Uterus (tissue), 4 donors: Measurements from ENCODE around the gene PRH2. TPM values are rescaled to one million over a fixed set of nuclear protein-coding genes. Genes with fewer than 3 reads are reported as not detected.

ENCODE experiments used
- DNase-seq, 2 donors: peaks; one replicate each; pipeline ENCODE4 v3.0.0-alpha.2; 2019 to 2020
- H3K27ac ChIP-seq, 2 donors: fragments of 200-600 bp; sonication (generic); 1 replicate in 1 of 2; 2 replicates in 1 of 2; pipeline ENCODE4 v1.5.1; 2016 to 2018
- H3K27me3 ChIP-seq, 2 donors: fragments of 200-600 bp; sonication (generic); one replicate each; pipeline ENCODE4 v1.5.1; 2018 to 2019; ENCODE audit warnings: control low read depth in 1 of 2
- H3K36me3 ChIP-seq, 2 donors: fragments of 200-600 bp; sonication (generic); one replicate each; pipeline ENCODE4 v1.5.1; 2019; ENCODE audit warnings: control low read depth in 1 of 2
- H3K4me1 ChIP-seq, 2 donors: fragments of 200-600 bp; sonication (generic); one replicate each; pipeline ENCODE4 v1.5.1; 2018 to 2019; ENCODE audit warnings: control low read depth in 1 of 2
- H3K4me3 ChIP-seq, 2 donors: fragments of 200-600 bp; sonication (generic); 1 replicate in 1 of 2; 2 replicates in 1 of 2; pipeline ENCODE4 v1.5.1; 2018 to 2019; ENCODE audit warnings: mild to moderate bottlenecking in 1 of 2
- H3K9me3 ChIP-seq, 2 donors: fragments of 200-600 bp; sonication (generic); one replicate each; pipeline ENCODE4 v1.5.1; 2019; ENCODE audit warnings: control low read depth in 1 of 2
- POLR2A ChIP-seq, 2 donors: fragments of 450-650 bp; IDR thresholded peaks; one replicate each; pipeline ENCODE4 v1.6.1; 2016; ENCODE audit warnings: antibody characterized with exemption in 2 of 2, mild to moderate bottlenecking in 1 of 2, moderate library complexity in 1 of 2
- intact Hi-C: fragments of 100-400 bp; cut with DNase I; formaldehyde crosslinking; loops from one replicate; pipeline ENCODE4 v1.15.1; 2023; ENCODE audit warnings: low total_unique reads
- total RNA-seq, 4 donors: library from RNA; depleted of rRNA in 3 of 4; stranded (reverse); fragments of >200 nt in 3 of 4; gene quantifications; one replicate each; pipeline versions ENCODE4 v1.1.0 to v1.2.4, GENCODE V29; 2014 to 2023
- TF ChIP-seq, protein P1 (sequence below), 4 experiments: fragments of 200-600 bp in 2 of 4; fragments of 450-650 bp in 2 of 4; sonication (generic) in 2 of 4; IDR thresholded peaks; one replicate each; pipeline ENCODE4 v1.5.1; 2016 to 2019; ENCODE audit warnings: antibody characterized with exemption in 4 of 4, mild to moderate bottlenecking in 2 of 4, moderate library complexity in 1 of 4
- donor health status: DM: yes; HTN: yes; CAD: no.

Gene PRH2
- total RNA-seq, 4 donors from 2014 or later: not detected

DNA sequence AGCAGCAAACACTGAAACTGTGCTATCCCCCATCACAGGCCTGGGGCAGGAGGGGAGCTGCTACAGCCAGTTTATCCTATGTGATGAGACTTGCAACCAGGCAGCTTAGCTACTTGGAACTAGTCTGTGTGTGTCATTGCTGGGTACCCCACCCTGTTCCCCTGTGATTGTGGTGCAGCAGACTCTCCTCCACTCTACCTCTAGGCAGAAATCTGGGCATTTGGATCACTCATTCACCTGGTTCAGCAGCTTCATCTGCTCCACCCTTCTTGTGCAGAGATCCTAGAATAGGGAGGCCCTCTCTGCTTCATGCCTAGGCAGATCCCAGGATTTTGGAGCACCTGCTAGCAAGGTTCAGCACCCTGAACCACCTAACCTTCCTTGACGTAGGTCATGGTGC lies 28.5 kb upstream of the PRH2 start:
- H3K27ac ChIP-seq: no peak overlapping the region
- intact Hi-C loops: no loop called here
- no peak for TF ChIP-seq POLR2A (IDR thresholded peaks at IDR 0.05)
- TF ChIP-seq, protein P1, sequence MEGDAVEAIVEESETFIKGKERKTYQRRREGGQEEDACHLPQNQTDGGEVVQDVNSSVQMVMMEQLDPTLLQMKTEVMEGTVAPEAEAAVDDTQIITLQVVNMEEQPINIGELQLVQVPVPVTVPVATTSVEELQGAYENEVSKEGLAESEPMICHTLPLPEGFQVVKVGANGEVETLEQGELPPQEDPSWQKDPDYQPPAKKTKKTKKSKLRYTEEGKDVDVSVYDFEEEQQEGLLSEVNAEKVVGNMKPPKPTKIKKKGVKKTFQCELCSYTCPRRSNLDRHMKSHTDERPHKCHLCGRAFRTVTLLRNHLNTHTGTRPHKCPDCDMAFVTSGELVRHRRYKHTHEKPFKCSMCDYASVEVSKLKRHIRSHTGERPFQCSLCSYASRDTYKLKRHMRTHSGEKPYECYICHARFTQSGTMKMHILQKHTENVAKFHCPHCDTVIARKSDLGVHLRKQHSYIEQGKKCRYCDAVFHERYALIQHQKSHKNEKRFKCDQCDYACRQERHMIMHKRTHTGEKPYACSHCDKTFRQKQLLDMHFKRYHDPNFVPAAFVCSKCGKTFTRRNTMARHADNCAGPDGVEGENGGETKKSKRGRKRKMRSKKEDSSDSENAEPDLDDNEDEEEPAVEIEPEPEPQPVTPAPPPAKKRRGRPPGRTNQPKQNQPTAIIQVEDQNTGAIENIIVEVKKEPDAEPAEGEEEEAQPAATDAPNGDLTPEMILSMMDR (IDR thresholded peaks at IDR 0.05): no peak
- no peak overlapping the region for H3K4me3 ChIP-seq
- no peaks in the 10 kb centered on the region for H3K27me3 ChIP-seq
- no peaks in the 10 kb centered on the region for H3K4me1 ChIP-seq
- DNase-seq: no peak
- no peaks in the 10 kb centered on the region for H3K36me3 ChIP-seq
- peaks cover 0 to 25% of the 10 kb centered on the region in 2 donors for H3K9me3 ChIP-seq

DNA sequence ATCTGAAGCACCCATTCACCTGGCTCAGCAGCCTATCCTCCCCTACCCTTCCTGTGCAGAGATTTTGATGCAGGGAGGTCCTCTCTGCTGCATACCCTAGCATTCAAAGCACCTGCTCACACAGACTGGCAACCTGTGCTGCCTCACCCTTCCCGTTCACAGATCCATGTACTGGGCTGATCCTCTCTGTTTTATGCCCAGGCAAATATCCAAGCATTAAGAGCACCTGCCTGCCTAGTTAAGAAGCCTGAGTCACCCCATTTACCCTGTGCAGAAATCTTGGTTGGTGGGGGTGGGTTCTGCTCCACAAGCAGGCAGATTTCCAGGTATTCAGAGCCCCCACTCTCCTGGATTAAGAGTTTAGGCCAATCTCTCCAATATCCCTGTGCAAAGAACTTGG lies 28.1 kb upstream of the PRH2 start:
- intact Hi-C loops: no loop called here
- no peak for DNase-seq
- no peak for TF ChIP-seq POLR2A (IDR thresholded peaks at IDR 0.05)
- TF ChIP-seq, protein P1 (IDR thresholded peaks at IDR 0.05): no peak
- Histone ChIP-seq H3K27ac (no peak overlapping the region), H3K4me1 (no peaks in the 10 kb centered on the region), H3K27me3 (no peaks in the 10 kb centered on the region), H3K36me3 (no peaks in the 10 kb centered on the region), H3K4me3 (no peak overlapping the region), H3K9me3 (peaks cover 0 to 25% of the 10 kb centered on the region in 2 donors)

- intact Hi-C loops: no loop called here
- H3K9me3 ChIP-seq: peaks cover 0 to 25% of the 10 kb centered on the region in 2 donors
- H3K27me3 ChIP-seq: no peaks in the 10 kb centered on the region
- H3K27ac ChIP-seq: no peak overlapping the region
- H3K4me1 ChIP-seq: no peaks in the 10 kb centered on the region
- no peak for DNase-seq
- H3K36me3 ChIP-seq: no peaks in the 10 kb centered on the region
- TF ChIP-seq POLR2A (IDR thresholded peaks at IDR 0.05): no peak
- TF ChIP-seq, protein P1 (IDR thresholded peaks at IDR 0.05): no peak
- H3K4me3 ChIP-seq: no peak overlapping the region
Measured at GRCh38 chr12:10901427-10901826, 27.6 kb upstream of the PRH2 start.

GRCh38 chr12:10904686-10905085 lies 24.4 kb upstream of the PRH2 start:
- H3K4me1 ChIP-seq: no peaks in the 10 kb centered on the region
- no peak overlapping the region for H3K4me3 ChIP-seq
- DNase-seq: no peak
- intact Hi-C loops: no loop called here
- TF ChIP-seq POLR2A (IDR thresholded peaks at IDR 0.05): no peak
- TF ChIP-seq, protein P1 (IDR thresholded peaks at IDR 0.05): no peak
- no peaks in the 10 kb centered on the region for H3K27me3 ChIP-seq
- no peaks in the 10 kb centered on the region for H3K36me3 ChIP-seq
- peaks cover 0 to 25% of the 10 kb centered on the region in 2 donors for H3K9me3 ChIP-seq
- no peak overlapping the region for H3K27ac ChIP-seq

DNA sequence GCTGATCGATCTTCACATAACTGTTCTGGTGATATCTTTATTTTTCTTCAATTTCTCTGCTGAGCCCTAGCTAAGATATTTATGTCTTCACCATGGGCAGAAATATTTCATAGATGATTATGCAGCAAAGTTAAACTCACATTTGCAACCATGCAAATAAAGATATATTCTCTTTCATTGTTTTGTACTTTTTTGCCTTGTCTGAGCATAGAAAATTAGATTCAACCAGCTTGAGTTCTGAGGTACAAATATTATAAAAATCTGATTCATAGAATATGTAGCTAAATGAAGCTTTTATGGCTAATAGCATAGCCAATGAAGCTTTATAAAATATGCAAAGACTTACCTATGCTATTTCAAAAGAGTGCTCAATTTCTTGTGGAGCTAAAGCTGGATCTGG lies 19.6 kb upstream of the PRH2 start, which contains the start of gene TAS2R13:
Gene TAS2R13 (minus strand): TSS at position 101 of the 400 bp plus-strand sequence. CDS start 264 bp downstream, outside the sequence.
- H3K27ac ChIP-seq: no peak within 1 kb of the TSS
- no peak for TF ChIP-seq POLR2A (IDR thresholded peaks at IDR 0.05)
- TF ChIP-seq, protein P1 (IDR thresholded peaks at IDR 0.05): no peak
- H3K27me3 ChIP-seq: no peaks in the 10 kb centered on the region
- intact Hi-C loops: no loop called here
- DNase-seq: no peak
- no peaks in the 10 kb centered on the region for H3K4me1 ChIP-seq
- peaks cover 0 to 5% of the 10 kb centered on the region in 2 donors for H3K9me3 ChIP-seq
- H3K36me3 ChIP-seq: no peaks in the 10 kb centered on the region
- no peak within 1 kb of the TSS for H3K4me3 ChIP-seq
